ENCODE data around the gene PNMT. TPM values are rescaled to one million over a fixed set of nuclear protein-coding genes. Genes with fewer than 3 reads are reported as not detected.

Gene PNMT
- total and polyA plus RNA-seq, 2 of the 8 experiments (the other 6 are each of a cell fraction or from before 2014, with no cell fraction given) = 5.6 to 10.9 TPM

DNA sequence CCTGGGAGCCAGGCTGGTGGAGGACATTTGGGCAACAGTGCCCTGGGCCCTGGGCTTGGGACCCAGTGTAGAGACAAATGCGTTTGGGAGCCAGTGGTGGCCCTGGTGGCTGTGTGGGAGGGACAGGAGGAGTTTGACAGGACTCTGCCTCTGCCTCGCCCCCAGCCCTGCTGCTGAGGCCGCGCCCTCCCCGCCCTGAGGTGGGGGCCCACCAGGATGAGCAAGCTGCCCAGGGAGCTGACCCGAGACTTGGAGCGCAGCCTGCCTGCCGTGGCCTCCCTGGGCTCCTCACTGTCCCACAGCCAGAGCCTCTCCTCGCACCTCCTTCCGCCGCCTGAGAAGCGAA lies 15.0 kb upstream of the PNMT start:
- FAIRE-seq (no peak), DNase-seq (ENCODE audit: low read depth in 1 of 2, low spot score in 2 of 2) (no peak)
- H3K56ac ChIP-seq (replicated peaks; ENCODE audit: insufficient read length, low read depth, low read length) = no peak overlapping the region
- H3K27ac ChIP-seq (ENCODE audit: low read depth, low read length) = peak overlapping the region; percentile 53; the same call in 1 of the 2 replicates
- H4K5ac ChIP-seq (ENCODE audit: insufficient read length, low read depth, low read length) = peak overlapping the region; percentile 20
- no peaks in the 10 kb centered on the region; the same call in 1 of the 2 replicates for H3K23me2 ChIP-seq (ENCODE audit: low read depth, low read length)
- H3K9me3 ChIP-seq (ENCODE audit: insufficient read depth in 2 of 2, low read depth in 1 of 2, low read length in 1 of 2) = no peaks in the 10 kb centered on the region
- no peak overlapping the region for H2BK12ac ChIP-seq (ENCODE audit: low read depth, low read length)
- 0 out of 4 replicates have a peak, but pooled peaks of 1 of the 2 experiments have one; percentile 7 for TF ChIP-seq SIN3A (conservative IDR thresholded peaks at IDR 0.05 in 1 of 2, IDR thresholded peaks at IDR 0.05 in 1 of 2; ENCODE audit: low read depth in 1 of 2, low read length in 2 of 2)
- no peak for TF ChIP-seq KDM4A (IDR thresholded peaks at IDR 0.05; ENCODE audit: low read depth, low read length, severe bottlenecking)
- peak overlapping the region; percentile 64; the same call in 1 of the 2 replicates for H3K18ac ChIP-seq (ENCODE audit: extremely low read depth, low read length)
- H3K36me3 ChIP-seq (ENCODE audit: control insufficient read depth in 2 of 4, insufficient read depth in 4 of 4, low read length in 3 of 4) = no peaks in the 10 kb centered on the region
- no peak overlapping the region for H3K14ac ChIP-seq (ENCODE audit: insufficient read length)
- H3K4me3 ChIP-seq (ENCODE audit: extremely low read depth in 1 of 4, insufficient read depth in 2 of 4, low read depth in 3 of 4, low read length in 4 of 4) = no peak overlapping the region
- no peak overlapping the region for H3K9ac ChIP-seq (replicated peaks in 1 of 4; ENCODE audit: extremely low read depth in 1 of 4, low read depth in 3 of 4, low read length in 3 of 4)
- no peaks in the 10 kb centered on the region for H3K27me3 ChIP-seq (replicated peaks in 1 of 4; ENCODE audit: control insufficient read depth in 3 of 4, extremely low read depth in 1 of 4, insufficient read depth in 3 of 4, low read length in 3 of 4)
- H2AK5ac ChIP-seq (ENCODE audit: low read depth, low read length) = peak overlapping the region; percentile 26; the same call in 1 of the 2 replicates
- H3K4me1 ChIP-seq (replicated peaks in 1 of 4; ENCODE audit: control insufficient read depth in 3 of 4, insufficient read depth in 4 of 4, low read length in 3 of 4) = peaks cover 5 to 27% (median 20%) of the 10 kb centered on the region in 4 experiments
- H3K4ac ChIP-seq (replicated peaks; ENCODE audit: insufficient read length, low read depth, low read length) = peak overlapping the region; percentile 33
- peak overlapping the region; percentile 68; the same call in 1 of the 2 replicates for H2BK5ac ChIP-seq (ENCODE audit: low read depth, low read length)
- ChIA-PET CTCF (ENCODE audit: partially characterized antibody) (interaction anchor here (0.5 to 49.2 kb wide), 17 partner anchors 12 to 190 kb away, joined by 3 to 1885 read pairs (median 4); partner anchors contain the start of genes ERBB2, GRB7, MIEN1 and PGAP3), POLR2A (ENCODE audit: partially characterized antibody) (interaction anchor here (0.7 to 5.2 kb wide), 11 partner anchors 8 to 48 kb away, joined by 3 to 22 read pairs (median 3); partner anchors contain the start of genes PNMT, STARD3 and TCAP)
- H2AFZ ChIP-seq (ENCODE audit: low read length) = no peak overlapping the region
- H2BK15ac ChIP-seq (ENCODE audit: low read length) = peak overlapping the region; percentile 99; the same call in 1 of the 2 replicates
- peaks cover 1 to 2% of the 10 kb centered on the region in 2 experiments for H4K20me1 ChIP-seq (replicated peaks in 1 of 2; ENCODE audit: control insufficient read depth in 1 of 2, insufficient read depth in 2 of 2, low read length in 2 of 2)
- peak overlapping the region; percentile 46; the same call in 1 of the 2 replicates for H4K8ac ChIP-seq (ENCODE audit: extremely low read depth, insufficient read depth, low read length)
- peaks cover 2% of the 10 kb centered on the region; the same call in 1 of the 2 replicates for H3K79me1 ChIP-seq (ENCODE audit: low read depth, low read length)
- H3K79me2 ChIP-seq (ENCODE audit: control insufficient read depth in 1 of 2, insufficient read depth in 2 of 2, low read length in 2 of 2) = peaks cover 0 to 2% of the 10 kb centered on the region in 2 experiments; a peak in 1 of 4 replicates
- H3K23ac ChIP-seq (ENCODE audit: insufficient read length) = no peak overlapping the region
- WGBS, 2 experiments (ENCODE audit: extremely low coverage in 1 of 2, insufficient coverage in 1 of 2, insufficient read length in 1 of 2, insufficient replicate concordance in 2 of 2, low coverage in 1 of 2, low lambda C conversion rate in 2 of 2, missing lambda C conversion rate in 1 of 2) = 94% methylated on average over 12 of the region's 12 CpGs; no CpG with 5 or more reads in 1 of the 2 experiments
- no peak overlapping the region for H2BK120ac ChIP-seq (replicated peaks; ENCODE audit: low read depth, low read length)
- H2BK20ac ChIP-seq (ENCODE audit: low read length) = no peak overlapping the region
- peak overlapping the region; percentile 8 to 14; a peak in 2 of 4 replicates for H3K4me2 ChIP-seq (ENCODE audit: insufficient read depth in 1 of 2, low read depth in 2 of 2, low read length in 2 of 2)
- H4K91ac ChIP-seq (replicated peaks; ENCODE audit: insufficient read length, low read length) = peak overlapping the region; percentile 13
